Calu3 (cell line): ENCODE data around the gene HIPK1. TPM values are rescaled to one million over a fixed set of nuclear protein-coding genes. Genes with fewer than 3 reads are reported as not detected.

ENCODE experiments used
- BruUV-seq: library from RNA; stranded (reverse); fragments of 400-500 nt; replicated peaks from 2 replicates; lab custom pipeline; 2021; lab: Mats Ljungman, UMichigan
- CTCF ChIA-PET: fragments of 300-600 bp; sonication (Branson Sonifier 250); formaldehyde crosslinking; loops from one replicate; lab custom pipeline; 2022; ENCODE audit warnings: antibody characterized with exemption; lab: Charles Lee
- DNase-seq: peaks from one replicate; pipeline ENCODE4 v3.0.0; 2022
- H3K27ac Mint-ChIP-seq: one replicate; pipeline ENCODE4 v1.8.0; 2022; ENCODE audit warnings: mixed read lengths; ENCODE audit not compliant: unreplicated experiment
- H3K27me3 Mint-ChIP-seq: one replicate; pipeline ENCODE4 v1.8.0; 2022; ENCODE audit warnings: mixed read lengths; ENCODE audit not compliant: unreplicated experiment
- H3K36me3 Mint-ChIP-seq: one replicate; pipeline ENCODE4 v1.8.0; 2022; ENCODE audit warnings: mild to moderate bottlenecking, moderate library complexity, mixed read lengths; ENCODE audit not compliant: insufficient read depth, unreplicated experiment
- H3K4me1 Mint-ChIP-seq: one replicate; pipeline ENCODE4 v1.8.0; 2022; ENCODE audit warnings: mild to moderate bottlenecking, low read depth, mixed read lengths; ENCODE audit not compliant: unreplicated experiment
- H3K4me3 Mint-ChIP-seq: one replicate; pipeline ENCODE4 v1.8.0; 2022; ENCODE audit warnings: mild to moderate bottlenecking, low read depth, moderate library complexity, mixed read lengths; ENCODE audit not compliant: unreplicated experiment
- H3K9me3 Mint-ChIP-seq: one replicate; pipeline ENCODE4 v1.8.0; 2022; ENCODE audit warnings: low read depth, mixed read lengths; ENCODE audit not compliant: unreplicated experiment
- CTCF ChIP-seq: fragments of 200-600 bp; IDR thresholded peaks from one replicate; pipeline ENCODE4 v1.8.0; 2022; ENCODE audit warnings: antibody characterized with exemption; ENCODE audit not compliant: unreplicated experiment
- intact Hi-C: fragments of 100-400 bp; cut with micrococcal nuclease; formaldehyde crosslinking; loops from one replicate; pipeline ENCODE4 v1.10.0; 2022; ENCODE audit not compliant: unreplicated experiment
- total RNA-seq: library from RNA; stranded (reverse); gene quantifications from 2 replicates; pipeline ENCODE4 v1.2.3, GENCODE V29; 2022

The HIPK1 gene
- total RNA-seq, 1 experiment from 2014 or later, result 42.7 TPM

GRCh38 chr1:113895098-113895497 lies 34.0 kb upstream of the HIPK1 start:
- H3K4me3 Mint-ChIP-seq, result no peak overlapping the region
- H3K4me1 Mint-ChIP-seq, result no peaks in the 10 kb centered on the region
- no peak for DNase-seq
- H3K36me3 Mint-ChIP-seq, result peaks cover 4% of the 10 kb centered on the region
- no peaks in the 10 kb centered on the region for H3K9me3 Mint-ChIP-seq
- H3K27ac Mint-ChIP-seq, result no peak overlapping the region
- H3K27me3 Mint-ChIP-seq, result no peaks in the 10 kb centered on the region
- intact Hi-C loops, result no loop called here
- CTCF ChIA-PET, result no interaction called here
- no TSS peak for BruUV-seq
- no peak for TF ChIP-seq CTCF

GRCh38 chr1:113895961-113896360 lies 33.2 kb upstream of the HIPK1 start:
- no peak for DNase-seq
- TF ChIP-seq CTCF, result no peak
- Mint-ChIP-seq H3K27ac (no peak overlapping the region), H3K4me1 (no peaks in the 10 kb centered on the region), H3K9me3 (no peaks in the 10 kb centered on the region), H3K4me3 (no peak overlapping the region), H3K27me3 (no peaks in the 10 kb centered on the region), H3K36me3 (peaks cover 4% of the 10 kb centered on the region)
- CTCF ChIA-PET, result no interaction called here
- intact Hi-C loops, result no loop called here
- no TSS peak for BruUV-seq

- no peak overlapping the region for H3K27ac Mint-ChIP-seq
Observed at GRCh38 chr1:113898241-113898814, 30.8 kb upstream of the HIPK1 start.

GRCh38 chr1:113899111-113899510 lies 30.0 kb upstream of the HIPK1 start:
- TF ChIP-seq CTCF, result no peak
- no peak overlapping the region for H3K27ac Mint-ChIP-seq
- H3K36me3 Mint-ChIP-seq, result peaks cover 14% of the 10 kb centered on the region
- no peak overlapping the region for H3K4me3 Mint-ChIP-seq
- CTCF ChIA-PET, result no interaction called here
- DNase-seq, result no peak
- H3K9me3 Mint-ChIP-seq, result no peaks in the 10 kb centered on the region
- no peaks in the 10 kb centered on the region for H3K27me3 Mint-ChIP-seq
- H3K4me1 Mint-ChIP-seq, result no peaks in the 10 kb centered on the region
- no TSS peak for BruUV-seq
- intact Hi-C loops, result no loop called here

More at GRCh38 chr1:113898241-113898814, 30.8 kb upstream of the HIPK1 start:
- Mint-ChIP-seq H3K9me3 (no peaks in the 10 kb centered on the region), H3K4me1 (no peaks in the 10 kb centered on the region), H3K4me3 (no peak overlapping the region), H3K36me3 (peaks cover 9% of the 10 kb centered on the region), H3K27me3 (no peaks in the 10 kb centered on the region)
- intact Hi-C loops, result no loop called here
- no peak for TF ChIP-seq CTCF
- CTCF ChIA-PET, result no interaction called here
- DNase-seq, result no peak
- no TSS peak for BruUV-seq
